Stimulated activated CD8-positive, alpha-beta memory T cell treated with anti-CD3 and anti-CD28 coated beads, Interleukin-4, amount 100 ng/mL, for 48 hours (primary cell): ENCODE results near the gene CHL1.
"Not testable (repeated sequence)": the region's sequence is repeated elsewhere in the genome, so short reads cannot be mapped to it uniquely, and the experiment has no call there.

Source experiments
- DNase-seq: peaks from one replicate; pipeline ENCODE4 v3.0.0-alpha.2; 2020

CHL1 gene

DNA sequence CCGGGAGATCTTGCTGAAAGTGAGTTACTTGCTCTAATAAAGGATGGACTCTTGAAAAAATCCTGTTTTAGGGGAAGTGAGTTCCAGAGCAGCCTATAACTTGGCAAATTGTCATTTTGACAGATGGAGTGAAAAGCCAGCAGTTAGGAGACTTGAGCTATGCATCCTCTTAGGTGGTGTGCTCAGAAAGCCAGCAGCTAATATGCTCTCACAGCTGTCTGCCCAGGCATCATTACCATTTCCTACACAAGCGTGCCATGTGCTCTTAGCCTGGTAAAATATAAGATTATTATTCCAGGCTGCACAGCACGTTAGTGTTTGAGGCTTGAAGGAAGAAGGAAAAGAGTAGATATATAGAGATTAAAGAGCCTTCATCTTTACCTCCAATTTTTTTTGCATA, 151.0 kb downstream of the CHL1 start:
- no peak for DNase-seq

DNA sequence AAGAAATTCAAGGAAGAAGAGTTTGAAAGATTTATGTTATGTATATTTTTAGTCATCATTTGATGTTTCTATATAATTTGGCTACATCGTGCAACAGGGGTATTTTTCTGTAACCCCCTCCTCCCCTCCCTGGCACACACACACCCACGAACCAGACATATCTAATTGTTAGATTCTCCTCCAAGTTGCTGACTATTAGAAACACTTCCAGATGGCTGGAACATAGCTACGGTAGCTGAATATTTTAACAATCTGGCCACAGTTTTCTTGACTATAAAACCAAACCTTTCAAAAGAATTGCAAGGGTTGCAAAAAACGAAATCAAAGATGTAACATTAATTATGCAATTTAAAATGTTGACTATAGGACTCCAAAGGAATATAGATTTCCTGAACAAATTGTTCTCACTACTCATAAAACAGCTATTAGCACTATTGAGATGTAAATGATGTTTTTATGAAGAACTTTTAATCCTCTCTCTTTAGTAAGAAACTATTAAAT, 154.4 kb downstream of the CHL1 start:
- no peak for DNase-seq

DNA sequence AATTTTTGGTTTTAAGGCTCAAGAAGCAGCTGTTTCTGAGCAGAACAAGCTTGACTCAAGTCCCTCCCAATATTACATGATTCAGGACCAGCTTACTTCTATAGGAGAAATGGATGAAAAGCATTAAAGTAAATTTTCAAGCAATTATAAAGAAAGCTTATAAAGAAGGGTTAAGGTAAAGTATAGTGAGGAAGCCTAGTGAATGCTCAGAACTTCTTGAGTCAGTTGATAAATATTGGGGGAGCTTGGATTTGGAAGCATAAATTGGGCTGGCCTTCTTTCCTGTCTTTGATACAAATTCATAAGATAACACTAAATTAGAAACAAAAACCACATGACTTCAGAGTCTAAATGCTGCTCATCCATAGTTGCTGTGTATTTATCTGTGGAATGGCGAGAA, 156.0 kb downstream of the CHL1 start:
- no peak for DNase-seq

DNA sequence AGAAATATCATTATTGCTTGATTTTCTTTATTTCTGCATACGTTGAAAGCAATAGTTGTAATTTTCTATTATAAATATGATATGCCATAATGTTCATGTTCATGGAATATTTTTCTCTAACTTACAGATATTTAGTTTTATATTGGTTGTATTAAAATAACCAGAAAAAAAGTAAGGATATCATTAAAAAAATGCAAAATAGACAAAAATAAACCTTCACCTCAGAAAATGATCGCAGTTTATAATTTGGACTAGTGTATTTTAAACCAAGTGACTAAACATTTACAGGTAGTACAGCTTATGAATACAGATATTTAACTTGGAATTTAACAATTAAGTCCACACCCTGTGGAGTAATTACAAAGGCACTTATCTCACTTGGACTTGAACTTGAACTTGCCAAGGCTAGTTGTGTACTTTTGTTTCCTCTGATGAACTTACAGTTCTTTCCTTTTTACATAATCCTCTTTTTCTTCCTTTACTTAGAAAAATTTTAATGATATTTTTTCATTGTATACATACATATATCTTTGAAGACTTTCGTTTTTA, 156.7 kb downstream of the CHL1 start:
- no peak for DNase-seq

DNA sequence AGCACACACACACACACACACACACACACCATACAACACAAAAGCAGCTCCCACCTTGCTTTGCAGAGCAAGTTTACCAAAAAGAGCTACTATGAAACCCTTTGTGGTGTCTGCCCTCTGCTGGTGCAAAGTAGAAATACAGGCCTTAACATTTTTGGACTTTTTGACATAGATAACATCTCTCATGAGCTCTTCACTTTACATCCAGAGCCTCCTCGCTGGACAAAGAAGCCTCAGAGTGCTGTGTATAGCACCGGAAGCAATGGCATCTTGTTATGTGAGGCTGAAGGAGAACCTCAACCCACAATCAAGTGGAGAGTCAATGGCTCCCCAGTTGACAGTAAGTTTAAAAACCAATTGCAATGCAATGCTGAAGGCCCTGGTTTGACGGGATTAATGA, 157.9 kb downstream of the CHL1 start:
- DNase-seq: peak; percentile 28

DNA sequence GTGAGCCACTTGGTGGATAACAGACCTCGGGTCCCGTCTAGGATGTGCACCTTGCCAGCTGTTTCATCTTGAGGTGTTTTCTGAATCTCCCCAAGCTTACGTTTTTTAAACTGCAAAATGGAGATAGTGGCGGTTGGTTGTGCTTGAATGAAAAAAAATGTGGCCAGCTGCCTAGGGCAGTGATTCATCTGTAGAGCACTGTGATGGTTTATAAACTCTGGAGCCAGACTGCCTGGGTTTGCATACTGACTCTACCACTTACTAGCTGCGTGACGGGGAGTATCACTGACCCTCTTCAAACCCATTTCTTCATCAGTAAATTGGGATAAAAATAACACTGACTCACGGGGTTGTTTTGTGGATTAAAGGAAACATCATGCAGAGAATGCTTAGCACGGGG, 159.1 kb downstream of the CHL1 start:
- DNase-seq: no peak

DNA sequence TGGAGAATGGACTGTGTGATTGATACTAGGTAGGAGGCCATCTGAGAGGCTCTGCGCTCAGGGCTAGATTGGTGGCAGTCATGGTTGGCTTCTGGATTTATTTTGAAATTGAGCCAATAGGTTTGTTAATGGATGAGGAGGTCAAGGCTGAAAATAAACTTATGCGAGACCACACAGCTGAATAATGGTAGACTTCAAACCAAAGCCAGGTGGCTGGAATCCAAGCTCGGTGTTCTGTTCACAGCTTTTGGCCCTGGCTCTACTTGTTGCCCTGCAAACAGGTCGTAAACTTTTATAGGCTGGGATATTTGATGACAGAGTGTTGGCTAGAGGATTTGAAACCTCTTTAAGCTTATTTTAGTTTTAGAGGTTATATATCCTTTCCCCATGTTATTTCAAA, 160.4 kb downstream of the CHL1 start:
- DNase-seq: no peak

DNA sequence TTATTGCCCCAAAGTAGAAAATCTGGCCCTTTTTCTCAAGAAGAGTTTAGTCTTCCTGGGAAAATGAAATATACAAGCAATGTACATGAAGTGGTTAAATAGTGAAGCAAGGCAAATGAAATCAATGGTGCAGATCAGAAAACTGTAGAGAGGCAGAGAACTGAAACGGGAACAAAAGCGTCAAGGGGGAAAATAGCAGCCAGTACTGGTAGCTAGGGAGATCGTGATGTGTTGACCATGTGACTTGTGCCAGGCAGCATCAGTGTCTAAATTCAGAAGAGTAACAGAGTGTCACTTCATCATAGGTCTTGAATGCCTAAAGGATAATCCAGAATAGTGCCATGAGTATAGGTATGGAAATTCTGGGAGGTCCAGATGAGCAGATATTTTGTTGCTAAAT, 163.1 kb downstream of the CHL1 start:
- DNase-seq: no peak

DNA sequence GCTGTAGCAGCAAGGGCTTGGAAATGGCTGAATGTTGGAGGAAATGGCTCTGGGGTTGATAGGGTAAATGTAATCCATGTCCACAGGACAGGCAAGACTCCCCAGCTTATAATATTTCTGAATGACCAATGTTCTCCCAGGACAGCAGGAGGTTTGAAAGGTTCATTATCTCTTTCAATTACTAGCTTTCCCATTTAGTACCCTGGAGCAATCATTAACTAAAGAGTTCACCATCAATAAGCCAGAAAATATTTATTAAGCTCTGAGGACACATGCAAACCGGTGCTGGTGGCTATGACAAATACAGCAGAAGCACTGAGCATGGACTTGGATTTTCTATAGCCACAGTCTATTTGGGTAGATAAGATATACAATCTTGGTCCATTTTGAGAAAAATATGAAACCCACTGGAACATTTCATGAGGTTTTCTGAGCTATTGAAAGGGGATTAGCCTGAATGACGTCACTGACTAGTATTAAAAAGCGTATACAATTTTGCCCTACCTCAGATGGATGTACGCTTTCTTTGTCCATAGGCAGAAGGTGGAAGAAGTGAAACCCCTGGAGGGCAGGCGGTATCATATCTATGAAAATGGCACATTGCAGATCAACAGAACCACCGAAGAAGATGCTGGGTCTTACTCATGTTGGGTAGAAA, 166.2 kb downstream of the CHL1 start:
- DNase-seq: no peak

DNA sequence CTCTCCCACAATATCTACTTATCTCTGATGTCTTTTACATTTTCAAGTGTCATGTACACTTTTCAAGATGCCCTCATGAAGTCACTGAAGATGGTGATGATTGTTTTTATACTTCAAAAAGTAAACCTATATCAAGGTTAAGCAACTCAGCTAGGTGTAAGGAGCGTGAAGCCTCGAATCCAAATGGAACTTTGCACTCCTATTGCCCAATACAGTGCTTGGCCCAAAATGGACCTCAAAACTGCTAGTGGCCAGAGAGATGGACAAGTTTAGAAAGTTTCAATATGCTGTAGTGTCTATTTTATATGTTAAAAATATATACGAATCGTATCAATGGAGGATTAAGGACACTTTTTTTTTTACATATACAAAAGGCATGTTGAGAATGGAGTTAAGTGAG, 167.7 kb downstream of the CHL1 start:
- DNase-seq: no peak

DNA sequence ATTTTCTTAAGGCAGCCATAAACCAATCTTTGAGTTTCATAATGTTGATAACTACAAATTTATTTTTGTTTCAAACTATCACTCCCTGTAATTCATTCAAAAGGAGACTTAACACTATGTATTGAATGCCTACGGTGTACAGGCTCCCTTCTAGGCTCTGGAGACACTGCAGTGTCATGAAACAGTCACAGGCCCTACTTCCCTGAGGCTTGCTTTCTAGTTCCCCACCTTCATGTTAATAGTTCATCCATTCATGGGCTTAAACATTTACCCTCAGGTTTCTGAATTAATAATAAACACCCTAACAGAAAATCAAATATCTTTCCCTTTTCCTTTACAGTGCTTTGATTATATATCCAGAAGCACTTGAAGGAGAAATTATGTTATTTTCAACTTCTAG, 168.7 kb downstream of the CHL1 start:
- no peak for DNase-seq

DNA sequence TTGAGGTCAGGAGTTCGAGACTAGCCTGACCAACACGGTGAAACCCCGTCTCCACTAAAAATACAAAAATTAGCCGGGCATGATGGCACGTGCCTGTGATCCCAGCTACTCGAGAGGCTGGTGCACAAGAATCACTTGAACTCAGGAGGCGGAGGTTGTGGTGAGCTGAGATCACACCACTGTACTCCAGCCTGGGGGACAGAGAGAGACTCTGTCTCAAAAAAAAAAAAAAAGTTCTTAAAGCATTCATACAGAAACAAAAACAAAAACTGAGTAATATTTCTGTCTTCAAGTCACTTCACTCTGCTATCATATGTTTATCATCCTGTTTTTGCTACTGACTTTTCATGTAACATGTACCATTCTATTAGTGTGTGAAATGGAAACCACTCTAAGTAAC, 169.7 kb downstream of the CHL1 start:
- not testable (repeated sequence) for DNase-seq

DNA sequence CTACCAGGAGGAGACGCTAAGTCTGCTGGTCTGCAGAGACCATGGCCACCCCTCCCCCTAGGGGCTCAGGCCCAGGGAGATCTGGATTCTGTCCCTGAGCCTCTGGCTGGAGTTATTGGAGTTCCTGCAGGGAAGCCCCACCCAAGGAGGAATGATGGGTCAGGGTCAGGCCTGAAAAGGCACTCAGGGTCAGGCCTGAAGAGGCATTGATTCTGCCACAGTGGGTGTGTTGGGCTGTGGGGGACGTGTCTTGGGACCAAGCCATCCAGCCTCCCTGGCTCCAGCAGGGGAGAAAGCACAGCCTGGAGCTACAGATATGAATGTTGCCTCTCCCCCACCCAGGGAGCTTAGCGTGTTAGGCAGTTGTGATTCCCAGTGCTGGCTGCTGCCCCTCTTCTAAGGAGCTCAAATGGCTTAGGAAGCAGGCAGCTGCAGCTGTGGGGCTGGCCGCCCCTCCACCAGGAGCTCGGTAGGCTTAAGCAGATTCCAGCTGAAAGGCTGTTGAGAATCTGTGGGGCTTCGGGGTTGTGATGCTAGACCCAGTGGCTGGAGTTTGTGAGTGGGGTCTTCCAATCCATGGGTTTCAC, 176.7 kb downstream of the CHL1 start:
- no peak for DNase-seq

DNA sequence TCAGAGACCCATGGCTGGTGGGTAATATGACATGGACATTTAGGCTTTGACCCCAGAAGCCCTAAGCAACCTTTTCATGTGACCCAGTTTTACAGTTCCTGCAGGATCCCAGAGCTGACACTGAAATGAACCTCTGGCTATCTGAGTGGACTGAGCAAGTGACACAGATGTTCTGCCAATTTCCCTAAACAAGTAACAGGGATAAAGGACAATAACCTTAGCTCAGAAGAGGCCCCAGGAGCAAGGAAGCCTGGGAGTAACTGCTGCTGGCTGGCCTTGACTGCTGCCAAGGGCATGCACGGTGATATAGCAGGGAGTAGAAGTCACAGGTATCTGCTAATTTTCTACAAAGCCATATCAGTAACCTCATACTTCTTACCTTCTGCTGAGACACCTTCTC, 177.9 kb downstream of the CHL1 start:
- no peak for DNase-seq

DNA sequence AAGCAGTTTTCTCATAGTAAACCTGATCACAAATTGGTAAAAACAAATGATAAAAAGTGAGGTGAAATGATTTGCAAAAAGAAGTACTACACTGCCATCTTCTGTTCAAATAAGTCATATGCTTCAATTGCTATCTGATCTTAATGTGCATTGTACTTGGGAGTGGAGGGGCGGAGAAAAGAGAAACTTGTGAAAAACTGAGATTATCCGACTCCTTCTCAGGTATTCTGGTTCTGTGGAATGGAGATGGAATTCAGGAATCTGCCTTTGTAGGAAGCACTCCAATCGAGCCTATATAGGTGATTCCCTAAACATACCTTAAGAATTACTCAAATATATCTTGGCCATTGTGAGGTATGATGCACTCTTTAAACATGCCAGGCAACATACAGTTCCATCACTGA, 180.6 kb downstream of the CHL1 start:
- no peak for DNase-seq

DNA sequence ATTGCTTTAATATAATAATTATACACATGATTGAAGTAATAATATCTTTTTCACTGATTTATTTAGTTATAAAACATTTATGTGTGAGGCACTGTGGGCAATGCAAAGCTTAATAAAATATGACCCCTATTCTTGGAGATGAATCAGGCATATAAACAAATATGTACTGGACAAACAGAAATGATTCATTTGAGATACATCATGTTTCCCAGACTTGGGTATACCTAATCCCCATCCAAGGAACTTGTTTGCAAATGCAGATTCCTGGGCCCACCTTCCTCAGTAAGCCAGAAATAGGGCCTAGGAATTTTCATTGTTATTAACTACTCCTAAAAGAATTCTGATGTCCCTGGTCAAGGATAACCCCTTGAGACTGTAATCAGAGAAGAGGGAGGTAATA, 184.2 kb downstream of the CHL1 start:
- DNase-seq: no peak

DNA sequence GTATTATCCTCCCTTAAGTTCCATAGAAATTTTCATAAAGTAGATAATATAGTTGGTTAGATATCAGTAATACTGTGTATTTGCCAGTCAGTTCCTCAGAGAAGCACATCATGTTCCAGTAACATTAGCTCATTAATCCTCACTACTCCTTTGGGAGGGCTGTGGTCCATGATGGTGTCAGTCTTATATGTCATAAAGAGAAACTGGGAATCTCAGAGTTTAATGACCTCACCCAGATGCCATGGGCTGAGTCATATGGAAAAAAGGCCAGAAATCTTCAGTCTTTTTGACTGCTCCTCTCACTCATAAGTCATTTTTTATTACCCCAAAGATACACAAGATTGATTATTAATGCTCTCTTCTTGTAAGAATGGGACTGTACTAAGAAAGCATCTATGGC, 188.6 kb downstream of the CHL1 start:
- DNase-seq: no peak

DNA sequence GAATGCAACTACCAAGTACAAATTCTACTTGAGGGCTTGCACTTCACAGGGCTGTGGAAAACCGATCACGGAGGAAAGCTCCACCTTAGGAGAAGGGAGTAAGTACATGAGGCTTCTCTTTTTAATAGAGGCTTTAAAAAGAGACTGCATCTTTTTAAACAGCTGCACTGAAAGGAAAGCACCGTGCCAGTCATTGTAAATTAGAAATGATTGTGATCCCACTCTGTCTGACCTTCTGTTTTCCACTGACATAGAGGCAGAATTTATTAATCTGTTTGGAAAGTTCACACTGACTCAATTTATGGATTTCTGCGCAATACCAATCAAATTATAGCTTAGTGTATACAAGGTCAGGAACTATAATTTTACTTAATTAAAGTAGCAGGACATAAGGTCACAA, 198.2 kb downstream of the CHL1 start:
- DNase-seq: no peak

DNA sequence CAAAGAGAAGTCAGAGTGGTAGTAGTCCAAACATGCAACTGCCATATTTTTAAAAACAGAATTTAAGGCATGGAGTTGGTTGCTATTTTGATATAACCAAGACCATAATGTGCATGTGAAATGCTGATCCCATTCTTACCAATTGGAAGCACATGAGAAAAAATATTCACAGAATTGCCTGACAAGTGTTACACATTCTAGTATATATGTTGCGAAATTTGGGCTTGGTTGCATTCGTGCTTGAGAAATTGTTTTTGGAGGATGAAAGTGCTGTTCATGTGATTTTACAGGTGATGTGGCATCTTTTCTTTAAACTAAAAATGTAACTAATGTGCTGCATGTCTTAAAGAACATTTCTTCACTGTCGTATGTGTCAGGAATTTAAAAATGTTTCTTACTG, 199.7 kb downstream of the CHL1 start:
- DNase-seq: no peak

DNA sequence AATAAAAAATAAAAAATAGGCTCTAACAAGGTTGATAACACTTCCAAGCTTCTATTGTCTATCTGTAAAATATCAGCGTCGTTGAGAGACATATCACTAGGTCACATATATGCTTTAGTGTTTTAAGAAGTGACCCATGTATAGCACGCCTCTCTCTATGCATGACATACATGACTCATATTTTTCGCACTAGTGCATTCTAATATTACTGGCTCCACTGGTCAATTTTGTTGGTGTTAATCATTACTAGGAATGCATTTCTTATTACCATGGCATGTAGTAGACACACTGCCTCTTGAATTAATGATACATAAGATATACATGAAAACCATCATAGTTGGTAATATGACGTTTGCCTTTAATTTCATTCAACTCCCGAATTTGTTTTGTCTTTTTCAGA, 203.1 kb downstream of the CHL1 start:
- DNase-seq: no peak

DNA sequence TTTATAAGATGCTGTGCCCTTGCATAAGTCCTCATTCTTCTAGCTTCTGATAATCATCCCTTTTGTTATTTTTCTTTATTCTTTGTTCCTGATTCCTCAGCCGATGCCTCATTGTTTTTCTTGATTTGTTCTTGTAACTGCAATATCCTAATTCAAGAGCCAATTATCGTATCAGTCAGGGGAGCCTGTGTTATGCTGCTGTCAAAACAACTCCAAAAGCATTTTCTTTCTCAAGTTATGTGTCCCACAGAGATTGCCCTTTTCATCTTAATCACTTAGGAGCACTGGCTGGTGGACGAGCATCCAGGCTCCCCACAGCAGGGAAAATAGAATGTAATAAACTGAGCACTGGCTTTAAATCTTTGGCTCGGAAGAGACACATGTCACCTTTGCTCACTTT, 207.3 kb downstream of the CHL1 start:
- no peak for DNase-seq

DNA sequence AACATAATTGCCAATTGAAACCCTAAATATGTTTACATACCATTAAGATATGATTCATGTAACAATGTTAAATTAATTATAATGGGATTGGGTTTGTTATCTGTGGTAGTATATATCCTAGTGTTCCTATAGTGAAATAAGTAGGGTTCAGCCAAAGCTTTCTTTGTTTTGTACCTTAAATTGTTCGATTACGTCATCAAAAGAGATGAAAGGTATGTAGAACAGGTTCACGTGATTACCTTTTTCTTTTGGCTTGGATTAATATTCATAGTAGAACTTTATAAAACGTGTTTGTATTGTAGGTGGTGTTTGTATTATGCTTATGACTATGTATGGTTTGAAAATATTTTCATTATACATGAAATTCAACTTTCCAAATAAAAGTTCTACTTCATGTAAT, 212.4 kb downstream of the CHL1 start:
- no peak for DNase-seq

DNA sequence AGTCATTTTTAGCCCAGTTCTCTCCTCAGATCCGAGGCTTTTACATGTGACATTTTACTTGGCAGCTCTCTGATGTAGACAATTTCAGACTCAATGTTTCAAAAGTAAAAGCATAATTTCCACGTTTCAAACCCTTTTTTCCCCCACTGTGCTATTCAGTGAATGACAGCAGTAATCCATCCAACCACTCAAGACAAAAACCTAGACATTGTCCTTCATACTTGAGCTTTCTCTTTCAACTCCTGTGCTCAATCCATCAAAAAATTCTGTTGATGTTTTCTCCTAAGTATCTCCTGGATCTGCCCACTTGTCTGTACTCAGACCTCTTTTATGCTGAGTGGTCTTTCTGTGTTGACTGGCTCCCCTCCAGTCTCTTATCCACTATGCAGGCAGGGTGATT, 214.7 kb downstream of the CHL1 start:
- DNase-seq: no peak

DNA sequence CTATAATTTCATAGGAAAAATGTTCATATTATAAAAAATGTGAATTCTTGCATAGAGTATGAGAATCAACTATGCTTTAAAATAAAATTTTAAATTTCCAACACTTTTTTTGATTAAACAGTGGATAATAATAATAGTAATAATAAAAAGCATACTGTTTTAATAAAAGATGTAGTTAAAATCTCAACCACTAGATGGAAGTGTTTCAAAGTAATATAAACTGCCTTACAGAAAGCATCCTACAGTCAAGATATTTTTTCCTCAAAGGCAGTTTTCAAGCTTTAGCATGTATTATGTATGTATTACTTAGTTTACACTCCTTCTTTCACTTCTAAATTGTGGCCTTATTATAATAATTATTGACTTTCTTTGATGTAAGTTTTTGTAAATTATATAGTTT, 217.5 kb downstream of the CHL1 start:
- DNase-seq: no peak
